ENCODE results near the gene FOXP1.

- no peak for TF ChIP-seq POLR2A (IDR thresholded peaks at IDR 0.05)
- TF ChIP-seq CTCF (IDR thresholded peaks at IDR 0.05), result no peak
- no peak for TF ChIP-seq POLR2AphosphoS5 (IDR thresholded peaks at IDR 0.05; ENCODE audit: insufficient read depth in 1 of 2, low read depth in 1 of 2)
These were observed 483.4 kb downstream of the FOXP1 start for GRCh38 chr3:71099997-71100719.
